ENCODE results near the gene FGD4.

The FGD4 gene

DNA sequence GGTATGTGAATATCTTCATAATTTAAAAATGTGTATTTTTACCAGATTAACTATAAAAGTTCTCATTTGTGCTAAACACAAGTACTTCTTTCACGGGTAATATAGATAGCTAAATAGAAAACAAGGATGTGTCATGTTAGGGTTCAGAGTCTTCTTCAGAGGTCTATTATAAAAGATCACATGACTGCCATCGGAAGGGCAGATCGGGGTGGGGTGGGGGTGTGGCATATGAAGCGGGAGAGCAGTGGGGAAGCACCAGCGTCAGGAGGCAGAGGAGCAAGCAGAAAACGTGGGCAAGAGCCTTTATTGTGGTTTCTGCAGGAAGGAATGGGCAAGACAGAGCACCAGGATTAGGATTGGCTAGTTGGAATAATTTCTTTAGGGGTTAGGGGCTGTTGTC lies 216.1 kb downstream of the FGD4 start:
- DNase-seq: no peak

GRCh38 chr12:32617534-32617933 lies 218.2 kb downstream of the FGD4 start:
- no peak for DNase-seq

GRCh38 chr12:32618115-32618514 lies 218.8 kb downstream of the FGD4 start:
- DNase-seq: no peak

DNA sequence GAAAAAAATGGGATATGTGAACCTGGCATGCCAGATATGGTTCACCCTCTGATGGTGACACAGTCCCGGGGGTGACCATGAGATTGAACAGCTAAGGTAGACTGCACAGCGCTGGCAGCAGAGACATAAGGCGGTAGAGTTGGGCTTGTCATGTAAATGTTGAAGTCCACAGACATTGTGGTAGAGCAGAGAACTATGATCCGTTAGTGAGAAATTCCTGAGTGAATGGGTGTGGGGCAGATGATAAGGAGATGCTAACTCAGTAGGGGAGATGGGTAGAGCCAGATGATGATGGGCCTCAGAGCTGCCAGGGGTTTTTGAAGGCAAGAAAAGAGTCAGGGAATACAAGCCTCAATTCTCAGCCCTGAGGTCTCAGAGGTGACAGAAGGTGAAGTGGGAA lies 228.6 kb downstream of the FGD4 start:
- no peak for DNase-seq

DNA sequence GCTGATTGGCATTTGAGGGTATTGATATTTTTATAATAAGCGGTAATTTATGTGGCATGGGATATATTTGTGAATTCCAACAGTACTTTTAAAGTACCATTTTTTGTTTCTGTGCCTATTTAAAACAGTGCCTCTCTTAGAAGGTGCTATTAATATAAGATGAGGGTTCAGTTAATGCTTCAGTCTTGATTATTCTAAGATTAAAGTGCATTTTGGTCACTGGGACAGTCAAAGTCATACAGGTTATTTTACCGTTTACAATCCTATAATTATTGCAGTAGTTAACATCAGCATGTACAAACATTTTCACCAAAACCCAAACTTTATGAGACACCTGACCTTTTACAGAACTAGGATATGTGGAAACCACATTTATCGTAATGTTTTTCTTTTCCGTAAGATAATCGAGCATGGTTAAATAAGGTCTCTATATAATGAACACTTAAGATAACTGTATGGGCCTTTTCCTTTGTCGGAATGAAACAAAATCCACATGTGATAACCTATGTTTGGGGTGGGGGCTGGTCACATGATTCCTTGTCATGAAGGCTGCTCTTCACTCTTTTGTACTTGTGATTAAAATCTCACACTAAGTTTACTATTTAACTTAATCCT lies 242.0 kb downstream of the FGD4 start:
- no peak for DNase-seq

DNA sequence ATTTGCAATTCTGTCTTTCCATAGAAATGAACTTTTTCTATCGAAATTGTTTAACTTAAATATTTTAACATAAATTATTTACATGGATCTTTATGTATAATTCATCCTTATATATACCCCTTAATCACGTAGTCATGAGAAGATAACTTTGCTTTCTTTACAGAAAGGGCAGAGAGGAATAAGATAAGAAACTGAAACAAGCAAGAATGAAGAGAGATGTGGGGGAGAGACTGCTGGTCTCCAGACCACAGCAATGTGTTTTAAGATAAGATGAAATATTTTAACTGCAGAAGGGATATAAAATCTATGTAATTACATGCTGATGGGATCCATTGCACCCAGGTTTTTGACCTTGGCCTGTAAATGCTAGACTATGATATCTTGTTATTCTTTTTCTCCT lies 245.1 kb downstream of the FGD4 start:
- DNase-seq: no peak

DNA sequence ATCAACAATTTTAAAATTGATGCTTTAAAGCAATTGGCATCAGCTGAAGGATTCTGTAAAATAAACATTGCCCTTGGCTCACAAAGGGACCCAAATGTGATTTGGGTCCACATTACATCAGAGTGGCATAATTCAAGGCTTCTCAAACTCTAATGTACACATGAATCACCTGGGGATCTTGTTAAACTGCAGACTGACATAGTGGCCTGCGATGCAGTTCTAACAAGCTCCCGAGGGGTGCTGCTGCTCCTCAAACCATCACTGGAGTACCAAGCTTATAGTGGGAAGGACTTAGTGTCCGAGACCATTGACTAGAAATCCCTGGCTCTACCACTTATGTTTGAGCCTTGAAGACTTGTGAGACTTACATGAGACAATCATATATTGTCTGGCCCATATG lies 247.9 kb downstream of the FGD4 start:
- no peak for DNase-seq

DNA sequence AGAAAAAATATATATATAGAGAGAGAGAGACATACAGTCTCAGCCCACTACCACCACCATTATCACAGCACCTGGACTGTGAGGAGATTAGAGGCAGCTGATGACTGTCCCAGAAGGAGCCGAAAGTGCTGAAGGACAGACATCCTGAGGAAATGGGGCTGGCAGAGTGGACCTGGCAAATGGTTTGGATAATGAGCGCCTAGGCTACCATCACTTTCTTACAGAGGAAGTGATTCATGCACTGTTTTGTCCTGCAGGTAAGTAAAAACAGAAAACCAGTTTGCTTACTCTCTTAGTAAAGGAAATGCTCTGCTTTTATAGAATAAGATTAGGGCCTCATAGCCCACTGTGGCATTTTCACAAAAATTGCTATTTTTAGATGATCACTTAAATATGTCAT lies 251.2 kb downstream of the FGD4 start:
- DNase-seq: no peak

DNA sequence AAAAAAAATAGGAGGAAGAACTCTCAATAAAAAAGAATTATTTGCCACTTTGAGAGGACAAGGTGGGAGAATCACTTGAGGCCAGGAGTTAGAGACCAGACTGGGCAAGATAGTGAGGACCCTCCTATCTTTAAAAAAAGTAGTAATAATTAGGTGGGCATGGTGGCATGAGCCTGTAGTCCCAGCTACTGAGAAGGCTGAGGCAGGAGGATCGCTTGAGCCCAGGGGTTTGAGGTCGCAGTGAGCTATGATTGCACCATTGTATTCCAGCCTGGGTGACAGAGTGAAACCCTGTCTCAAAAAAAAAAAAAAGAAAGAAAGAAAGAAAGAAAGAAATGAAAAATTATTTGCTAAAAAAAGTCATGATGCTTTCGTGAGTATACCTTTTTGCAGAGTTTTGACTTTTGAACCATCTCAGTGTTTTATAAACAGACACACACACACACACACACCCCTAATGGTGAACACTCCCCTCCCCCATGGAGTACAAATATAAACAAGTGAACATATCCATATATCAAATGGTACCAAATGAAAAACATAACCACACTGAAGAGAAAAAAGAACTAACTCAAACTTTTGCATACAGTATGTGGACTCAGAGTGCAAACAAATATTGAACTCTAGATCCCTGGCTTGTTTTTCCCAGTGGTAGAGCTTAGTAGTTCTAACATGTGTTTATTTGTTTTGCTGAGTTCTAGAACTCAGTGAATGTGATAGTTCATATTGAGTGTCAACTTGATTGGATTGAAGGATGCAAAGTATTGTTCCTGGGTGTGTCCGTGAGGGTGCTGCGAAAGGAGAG lies 252.0 kb downstream of the FGD4 start:
- DNase-seq: no peak

DNA sequence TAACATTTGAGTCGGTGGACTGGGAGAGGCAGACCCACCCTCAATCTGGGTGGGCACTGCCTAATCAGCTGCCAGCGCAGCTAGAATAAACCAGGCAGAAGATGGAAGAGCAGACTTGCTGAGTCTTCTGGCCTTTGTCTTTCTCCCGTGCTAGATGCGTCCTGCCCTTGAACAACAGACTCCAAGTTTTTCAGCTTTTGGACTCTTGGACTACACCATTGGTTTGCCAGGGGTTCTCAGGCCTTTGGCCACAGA lies 252.5 kb downstream of the FGD4 start:
- DNase-seq: no peak

GRCh38 chr12:32659908-32660440 lies 260.6 kb downstream of the FGD4 start:
- no peak for DNase-seq

DNA sequence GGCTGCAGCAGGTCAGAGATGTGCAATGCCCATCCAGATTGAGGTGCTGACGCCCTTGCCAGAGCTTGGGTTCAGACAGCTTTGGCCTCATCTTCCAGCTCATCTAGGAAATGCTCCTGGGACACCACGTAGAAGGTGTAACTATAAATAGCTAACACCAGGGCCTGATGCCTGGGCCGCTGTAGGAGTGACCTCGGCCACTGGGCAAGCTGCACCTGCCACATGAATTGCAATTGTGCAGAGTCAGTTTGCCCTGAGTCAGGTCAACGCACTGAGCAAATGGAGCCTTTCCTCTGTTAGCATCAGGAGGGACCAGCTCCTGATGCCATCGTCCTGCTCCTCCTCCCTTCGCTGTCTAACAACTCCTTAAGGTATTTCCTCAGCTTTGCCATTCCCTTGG lies 262.3 kb downstream of the FGD4 start:
- no peak for DNase-seq

DNA sequence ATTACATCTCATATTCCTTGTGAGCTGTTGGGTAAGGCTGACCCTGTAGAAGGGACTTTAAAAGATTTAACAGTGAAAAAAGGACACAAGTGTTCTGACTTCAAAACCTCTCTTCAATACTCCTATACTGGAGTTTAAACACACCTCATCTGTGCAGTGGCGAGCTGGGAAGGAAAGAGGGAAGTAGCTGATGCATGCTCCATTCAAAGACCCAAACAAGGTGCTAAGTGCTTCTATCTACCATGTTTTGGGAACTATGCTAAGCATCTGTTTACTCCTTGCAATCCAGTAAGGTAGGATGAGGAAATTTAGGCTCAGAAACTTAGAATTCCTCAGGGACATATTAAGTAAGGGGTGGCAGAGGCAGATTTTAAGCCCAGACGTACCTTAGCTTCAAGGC lies 263.3 kb downstream of the FGD4 start:
- DNase-seq: no peak

GRCh38 chr12:32666018-32666417 lies 266.7 kb downstream of the FGD4 start:
- DNase-seq: no peak

GRCh38 chr12:32669584-32669983 lies 270.2 kb downstream of the FGD4 start:
- no peak for DNase-seq

DNA sequence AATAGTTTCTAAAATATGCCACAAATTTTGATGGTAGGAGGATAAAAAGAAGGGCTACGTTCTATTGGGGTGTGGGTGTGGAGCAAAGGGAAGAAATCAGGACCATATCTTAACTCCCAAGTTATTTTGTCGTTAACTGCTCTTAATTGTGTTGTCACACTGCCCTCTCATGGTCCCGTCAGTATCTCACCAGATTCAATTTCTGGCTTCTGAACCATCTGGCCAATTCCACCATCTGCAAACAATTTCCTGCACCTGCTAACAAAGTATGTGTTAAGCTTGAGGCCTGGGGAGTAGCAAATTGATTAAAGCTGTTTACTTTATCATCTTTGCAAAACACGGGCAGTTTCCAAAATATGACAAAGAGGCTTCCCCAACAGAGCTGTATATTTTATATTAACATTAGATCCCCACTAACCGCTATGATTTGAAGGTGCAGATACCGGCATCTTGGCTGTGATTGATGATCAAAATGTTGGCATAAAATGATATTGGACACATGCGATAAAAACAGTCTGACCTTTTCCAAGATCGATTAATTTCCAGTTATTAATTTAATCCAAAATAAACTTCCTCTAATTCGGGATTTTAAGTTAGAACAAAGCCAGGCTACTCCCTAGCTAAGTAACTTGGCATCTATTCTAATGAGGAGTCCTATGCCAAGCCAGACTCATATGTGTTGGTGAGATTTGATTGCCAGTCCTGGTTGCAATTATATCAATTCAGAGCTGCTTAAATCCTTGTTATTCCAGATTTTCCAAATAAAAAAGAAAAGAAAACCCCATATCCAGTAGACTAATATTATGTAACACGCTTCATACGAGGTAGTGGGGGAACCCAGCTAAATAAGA lies 272.8 kb downstream of the FGD4 start:
- DNase-seq: peak; percentile 57

GRCh38 chr12:32679091-32679919 lies 279.9 kb downstream of the FGD4 start, which contains the start of gene DNM1L:
Gene DNM1L (plus strand): TSS chr12:32679301. CDS start chr12:32679364, 63 bp downstream.
- DNase-seq: peak; percentile 90

GRCh38 chr12:32679920-32680237 lies 280.5 kb downstream of the FGD4 start:
- DNase-seq: no peak

DNA sequence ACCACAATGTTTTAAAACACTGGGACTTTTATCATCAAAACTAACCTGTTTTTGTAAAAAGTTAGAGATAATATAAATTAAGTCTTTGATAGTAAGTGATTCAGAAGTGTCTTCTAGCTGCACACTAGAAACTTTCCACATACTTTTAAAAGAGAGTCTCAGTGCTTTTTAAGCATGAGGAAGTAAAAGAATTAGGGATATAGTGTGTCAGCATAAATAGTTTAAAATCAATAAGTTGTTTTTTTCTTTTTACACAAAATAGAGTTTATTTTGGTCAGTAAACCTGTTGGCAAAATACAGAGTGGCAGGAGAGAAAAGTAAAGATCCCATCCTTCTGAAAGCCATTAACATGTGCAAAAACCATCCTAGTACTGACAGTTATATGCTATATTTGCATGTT lies 281.4 kb downstream of the FGD4 start:
- DNase-seq: no peak

GRCh38 chr12:32681272-32681671 lies 281.9 kb downstream of the FGD4 start:
- DNase-seq: no peak

GRCh38 chr12:32686340-32686739 lies 287.0 kb downstream of the FGD4 start:
- DNase-seq: no peak

DNA sequence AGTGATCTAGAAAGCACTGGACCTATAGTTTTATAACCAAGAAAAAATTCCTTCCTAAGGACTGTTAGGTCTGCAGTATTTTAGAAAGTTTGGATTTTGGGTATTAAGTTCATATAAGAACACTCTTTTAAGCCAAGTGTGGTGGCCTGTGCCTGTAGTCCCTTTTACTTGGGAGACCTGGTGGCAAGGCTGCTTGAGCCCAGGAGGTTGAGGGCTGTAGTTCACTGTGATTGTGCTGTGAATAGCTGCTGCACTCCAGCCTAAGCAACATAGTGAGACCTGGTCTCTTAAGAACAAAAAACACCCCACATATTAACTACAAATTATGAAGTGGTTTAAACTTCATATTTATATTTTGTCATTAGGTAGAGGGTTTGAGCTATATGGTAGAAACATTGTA lies 289.4 kb downstream of the FGD4 start:
- DNase-seq: no peak

- no peak for DNase-seq
Observed at GRCh38 chr12:32690927-32691326, 291.6 kb downstream of the FGD4 start.
